ENCODE results near the gene YIF1B. TPM values are rescaled to one million over a fixed set of nuclear protein-coding genes. Genes with fewer than 3 reads are reported as not detected.
A peak's percentile ranks its signal among the peaks of the same experiment; 100 is the strongest.

The YIF1B gene
- total RNA-seq, 4 donors from 2014 or later = 15.0 to 24.5 (median 18.4) TPM

DNA sequence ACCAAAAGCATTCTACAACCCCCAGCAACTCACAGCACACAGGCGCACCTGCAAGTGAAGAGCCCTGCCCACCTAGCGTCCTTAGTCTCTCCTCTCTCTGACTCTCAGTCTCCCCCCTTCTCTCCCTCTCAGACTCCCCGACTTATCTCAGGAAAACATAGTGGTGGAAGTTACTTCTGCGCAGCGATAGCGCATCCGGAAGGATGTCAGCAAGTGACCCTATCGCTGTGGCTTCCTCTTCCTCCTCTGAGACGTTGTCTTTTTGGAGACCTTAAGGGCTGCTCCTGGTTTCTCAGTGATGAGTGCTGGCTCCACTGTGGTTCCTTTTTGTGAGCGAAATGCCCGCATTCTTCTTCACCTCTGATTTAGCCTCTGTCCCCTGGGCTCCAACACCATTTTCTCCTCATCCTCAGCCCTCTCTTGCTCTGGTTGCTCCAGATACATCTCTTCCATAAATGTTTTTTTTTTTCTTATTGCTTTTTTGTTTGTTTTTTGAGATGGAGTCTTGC, 1.4 kb upstream of the YIF1B start:
- Histone ChIP-seq H3K27me3 (no peaks in the 10 kb centered on the region), H3K36me3 (no peaks in the 10 kb centered on the region), H3K4me3 (peak overlapping the region in 1 of 4 donors; percentile 27), H3K27ac (peak overlapping the region; percentile 80 to 91 (median 86)), H3K9me3 (no peaks in the 10 kb centered on the region), H3K4me1 (peaks cover 16 to 50% (median 31%) of the 10 kb centered on the region in 4 donors)
- WGBS, 2 donors (ENCODE audit: low coverage in 1 of 2) = 64 to 65% methylated on average over 9 to 11 of the region's 11 CpGs
- no peak for DNase-seq
- intact Hi-C loops (cut with DNase I; ENCODE audit: low total_unique reads) = no loop called here
- TF ChIP-seq POLR2A (IDR thresholded peaks at IDR 0.05) (peak; percentile 14), EP300 (IDR thresholded peaks at IDR 0.05; ENCODE audit: low read depth) (no peak)
- in situ Hi-C loops (cut with MboI; ENCODE audit: low pct_ligation_motif_present in 1 of 4, low pct_unique_long_range_greater_than_20kb in 1 of 4, low sequenced_read_pairs in 3 of 4) = no loop called here

DNA sequence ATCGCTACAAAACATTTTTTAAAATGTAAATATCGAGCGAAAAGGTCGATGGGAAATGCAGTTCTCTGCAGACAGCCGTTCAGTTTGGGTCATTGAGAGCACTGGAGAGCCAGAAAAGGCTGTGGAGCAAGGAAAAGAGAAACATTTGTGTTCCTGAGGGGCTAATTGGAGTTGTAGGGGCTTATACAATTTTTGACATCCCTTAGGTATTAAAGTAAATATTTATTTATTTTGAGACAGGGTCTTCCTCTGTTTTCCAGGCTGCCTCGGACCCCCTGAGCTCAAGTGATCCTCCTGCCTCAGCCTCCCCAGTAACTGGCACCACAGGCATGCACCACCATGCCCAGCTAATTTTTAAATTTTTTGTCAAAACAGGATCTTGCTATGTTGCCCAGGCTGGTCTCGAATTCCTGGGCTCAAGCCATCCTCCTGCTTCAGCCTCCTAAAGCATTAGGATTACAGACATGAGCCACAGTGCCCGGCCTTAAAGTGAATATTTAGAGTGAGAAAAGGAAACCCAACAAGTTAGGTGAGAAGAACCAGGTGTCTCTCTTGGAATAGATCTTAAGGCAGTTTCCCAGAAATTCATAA, 825 bp upstream of the YIF1B start:
- no peaks in the 10 kb centered on the region for H3K9me3 ChIP-seq
- peaks cover 16 to 47% (median 31%) of the 10 kb centered on the region in 4 donors for H3K4me1 ChIP-seq
- H3K4me3 ChIP-seq = peak overlapping the region in 3 of 4 donors; percentile 23 to 61 (median 57)
- no peaks in the 10 kb centered on the region for H3K27me3 ChIP-seq
- no peak for DNase-seq
- in situ Hi-C loops (cut with MboI; ENCODE audit: low pct_ligation_motif_present in 1 of 4, low pct_unique_long_range_greater_than_20kb in 1 of 4, low sequenced_read_pairs in 3 of 4) = no loop called here
- 30 to 33% methylated on average over 4 to 8 of the region's 8 CpGs for WGBS, 2 donors (ENCODE audit: low coverage in 1 of 2)
- TF ChIP-seq, protein P1, sequence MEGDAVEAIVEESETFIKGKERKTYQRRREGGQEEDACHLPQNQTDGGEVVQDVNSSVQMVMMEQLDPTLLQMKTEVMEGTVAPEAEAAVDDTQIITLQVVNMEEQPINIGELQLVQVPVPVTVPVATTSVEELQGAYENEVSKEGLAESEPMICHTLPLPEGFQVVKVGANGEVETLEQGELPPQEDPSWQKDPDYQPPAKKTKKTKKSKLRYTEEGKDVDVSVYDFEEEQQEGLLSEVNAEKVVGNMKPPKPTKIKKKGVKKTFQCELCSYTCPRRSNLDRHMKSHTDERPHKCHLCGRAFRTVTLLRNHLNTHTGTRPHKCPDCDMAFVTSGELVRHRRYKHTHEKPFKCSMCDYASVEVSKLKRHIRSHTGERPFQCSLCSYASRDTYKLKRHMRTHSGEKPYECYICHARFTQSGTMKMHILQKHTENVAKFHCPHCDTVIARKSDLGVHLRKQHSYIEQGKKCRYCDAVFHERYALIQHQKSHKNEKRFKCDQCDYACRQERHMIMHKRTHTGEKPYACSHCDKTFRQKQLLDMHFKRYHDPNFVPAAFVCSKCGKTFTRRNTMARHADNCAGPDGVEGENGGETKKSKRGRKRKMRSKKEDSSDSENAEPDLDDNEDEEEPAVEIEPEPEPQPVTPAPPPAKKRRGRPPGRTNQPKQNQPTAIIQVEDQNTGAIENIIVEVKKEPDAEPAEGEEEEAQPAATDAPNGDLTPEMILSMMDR (IDR thresholded peaks at IDR 0.05) = no peak
- TF ChIP-seq POLR2A (IDR thresholded peaks at IDR 0.05) (no peak), POLR2AphosphoS5 (IDR thresholded peaks at IDR 0.05) (no peak)
- peak overlapping the region; percentile 80 to 91 (median 86) for H3K27ac ChIP-seq
- H3K36me3 ChIP-seq = no peaks in the 10 kb centered on the region
- intact Hi-C loops (cut with DNase I; ENCODE audit: low total_unique reads) = no loop called here

DNA sequence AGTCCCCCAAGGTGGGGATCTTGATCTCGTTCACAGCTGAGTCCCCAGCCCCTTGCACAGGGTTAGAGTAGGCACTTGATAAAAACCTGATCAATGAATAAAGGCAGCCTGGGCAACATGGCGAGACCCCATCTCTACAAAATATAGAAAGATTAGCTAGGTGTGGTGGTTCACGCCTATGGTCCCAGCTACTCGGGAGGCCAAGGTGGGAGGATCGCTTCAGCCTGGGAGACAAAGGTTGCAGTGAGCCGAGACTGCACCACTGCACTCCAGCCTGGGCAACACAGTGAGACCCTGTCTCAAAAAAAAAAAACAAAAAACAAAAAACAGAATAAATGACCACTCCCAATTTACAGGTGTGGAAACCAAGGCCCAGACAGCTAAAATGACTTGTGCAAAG, 4.8 kb downstream of the YIF1B start:
- in situ Hi-C loops (cut with MboI; ENCODE audit: low pct_ligation_motif_present in 1 of 4, low pct_unique_long_range_greater_than_20kb in 1 of 4, low sequenced_read_pairs in 3 of 4) = no loop called here
- Histone ChIP-seq H3K36me3 (peaks cover 0 to 3% (median 0%) of the 10 kb centered on the region in 4 donors), H3K4me1 (peaks cover 0 to 9% (median 5%) of the 10 kb centered on the region in 4 donors)

DNA sequence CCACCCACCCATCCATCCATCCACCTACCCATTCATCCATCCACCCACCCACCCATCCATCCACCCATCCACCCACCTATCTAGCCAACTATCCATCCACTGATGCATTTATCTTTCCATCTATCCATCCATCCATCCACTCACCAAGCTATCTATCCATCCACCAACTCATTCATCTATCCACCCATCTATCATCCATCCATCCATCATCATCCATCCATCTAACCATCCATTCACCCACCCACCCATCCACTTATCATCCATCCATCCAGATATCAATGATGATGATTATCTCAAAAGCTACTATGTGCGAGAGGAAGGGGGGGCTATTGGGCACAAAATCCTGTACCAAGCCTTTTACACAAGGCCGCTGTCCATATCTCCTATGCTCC, 5.5 kb downstream of the YIF1B start:
- 66% methylated on average over 2 of the region's 2 CpGs; no CpG with 5 or more reads in 1 of the 2 donors for WGBS, 2 donors (ENCODE audit: low coverage in 1 of 2)
- intact Hi-C loops (cut with DNase I; ENCODE audit: low total_unique reads) = no loop called here
- Histone ChIP-seq H3K27ac (no peak overlapping the region), H3K36me3 (peaks cover 0 to 3% (median 0%) of the 10 kb centered on the region in 4 donors), H3K9me3 (no peaks in the 10 kb centered on the region), H3K4me3 (no peak overlapping the region), H3K4me1 (peaks cover 0 to 12% (median 5%) of the 10 kb centered on the region in 4 donors), H3K27me3 (no peaks in the 10 kb centered on the region)
- TF ChIP-seq POLR2AphosphoS5 (IDR thresholded peaks at IDR 0.05) (no peak), POLR2A (IDR thresholded peaks at IDR 0.05) (no peak), EP300 (IDR thresholded peaks at IDR 0.05; ENCODE audit: low read depth) (no peak)
- TF ChIP-seq, protein P1 (IDR thresholded peaks at IDR 0.05) = no peak
- DNase-seq = no peak
- in situ Hi-C loops (cut with MboI; ENCODE audit: low pct_ligation_motif_present in 1 of 4, low pct_unique_long_range_greater_than_20kb in 1 of 4, low sequenced_read_pairs in 3 of 4) = no loop called here

More for the DNA sequence above, 4.8 kb downstream of the YIF1B start:
- intact Hi-C loops (cut with DNase I; ENCODE audit: low total_unique reads) = no loop called here
- Histone ChIP-seq H3K4me3 (no peak overlapping the region), H3K27ac (no peak overlapping the region), H3K9me3 (no peaks in the 10 kb centered on the region), H3K27me3 (no peaks in the 10 kb centered on the region)
- WGBS, 2 donors (ENCODE audit: low coverage in 1 of 2) = 96 to 100% methylated on average over 4 to 6 of the region's 6 CpGs
- no peak for DNase-seq
- TF ChIP-seq EP300 (IDR thresholded peaks at IDR 0.05; ENCODE audit: low read depth) = no peak
- TF ChIP-seq POLR2AphosphoS5 (IDR thresholded peaks at IDR 0.05) = no peak
- TF ChIP-seq POLR2A (IDR thresholded peaks at IDR 0.05) = no peak
- TF ChIP-seq, protein P1 (IDR thresholded peaks at IDR 0.05) = no peak
